Endothelial cell of umbilical vein (primary cell): ENCODE data around the gene SATB1. TPM values are rescaled to one million over a fixed set of nuclear protein-coding genes. Genes with fewer than 3 reads are reported as not detected.

Source experiments
- BruUV-seq: library from RNA; stranded (reverse); fragments of 400-500 nt; replicated peaks from 2 replicates; lab custom pipeline; 2021; lab: Mats Ljungman, UMichigan
- CTCF ChIA-PET: fragments of 300-600, 350-600 bp; sonication (Branson Sonifier 250); formaldehyde crosslinking; loops from one replicate; lab custom pipeline; 2021; ENCODE audit warnings: antibody characterized with exemption, inconsistent platforms; lab: Charles Lee
- POLR2A ChIA-PET: fragments of 300-600, 350-600 bp; sonication (Branson Sonifier 250); formaldehyde crosslinking; loops from one replicate; lab custom pipeline; 2021; ENCODE audit warnings: antibody characterized with exemption, inconsistent platforms; lab: Charles Lee
- DNase-seq: peaks from one replicate; pipeline ENCODE4 v3.0.0-alpha.2; 2011; ENCODE audit warnings: low read depth, low spot score
- FAIRE-seq: peaks from 2 replicates; lab custom pipeline; 2011; peaks lifted over from hg19 to GRCh38; lab: Jason Lieb, UNC
- H2AFZ ChIP-seq: 2 replicates; pipeline ENCODE4 v1.6.0; 2012; ENCODE audit warnings: low read depth, low read length, control low read depth, inconsistent platforms
- H3K27ac ChIP-seq: 2 replicates; pipeline ENCODE4 v1.5.1; 2011; ENCODE audit warnings: low read depth, mild to moderate bottlenecking, control low read depth, low read length, moderate library complexity; ENCODE audit not compliant: insufficient read depth
- H3K27me3 ChIP-seq, 2 experiments: 2 replicates each; pipeline versions ENCODE4 v1.6.0 to v1.6.1; 2011; ENCODE audit warnings: low read length in 2 of 2, mixed read lengths in 1 of 2; ENCODE audit not compliant: control insufficient read depth in 2 of 2, insufficient read depth in 2 of 2
- H3K36me3 ChIP-seq, 2 experiments: 2 replicates in 1 of 2; 3 replicates in 1 of 2; pipeline ENCODE4 v1.5.1; 2011; ENCODE audit warnings: low read length in 2 of 2, mild to moderate bottlenecking in 1 of 2, moderate library complexity in 1 of 2; ENCODE audit not compliant: control insufficient read depth in 2 of 2, insufficient read depth in 2 of 2; ENCODE audit errors: extremely low read depth in 1 of 2
- H3K4me1 ChIP-seq: 3 replicates; pipeline ENCODE4 v1.5.1; 2011; ENCODE audit warnings: mild to moderate bottlenecking, low read length; ENCODE audit not compliant: control insufficient read depth, insufficient read depth; ENCODE audit errors: extremely low read depth
- H3K4me2 ChIP-seq: 2 replicates; pipeline ENCODE4 v1.6.1; 2011; ENCODE audit warnings: low read length, control low read depth, mixed read lengths; ENCODE audit not compliant: insufficient read depth
- H3K4me3 ChIP-seq, 3 experiments: fragments of 200-600 bp in 1 of 3; sonication (generic), shearing (Covaris generic) in 1 of 3; replicated peaks in 1 of 3; 2 replicates each; pipeline ENCODE4 v1.5.1; 2011 to 2016; ENCODE audit warnings: control low read depth in 3 of 3, low read length in 3 of 3, mild to moderate bottlenecking in 2 of 3, inconsistent platforms in 1 of 3, low read depth in 1 of 3, moderate library complexity in 1 of 3; ENCODE audit not compliant: insufficient read depth in 1 of 3
- H3K79me2 ChIP-seq: 2 replicates; pipeline ENCODE4 v1.6.0; 2012; ENCODE audit warnings: low read length, inconsistent platforms; ENCODE audit not compliant: control insufficient read depth, insufficient read depth
- H3K9ac ChIP-seq: replicated peaks from 2 replicates; pipeline ENCODE3; 2011; ENCODE audit warnings: low read length, control low read depth; ENCODE audit not compliant: insufficient read depth; ENCODE audit errors: extremely low read depth
- H3K9me1 ChIP-seq: replicated peaks from 3 replicates; pipeline ENCODE4 v1.6.0; 2011; ENCODE audit warnings: mild to moderate bottlenecking, low read length; ENCODE audit not compliant: control insufficient read depth, insufficient read depth; ENCODE audit errors: extremely low read depth
- H3K9me3 ChIP-seq: replicated peaks from 2 replicates; pipeline ENCODE4 v1.5.1; 2012; ENCODE audit warnings: low read length, inconsistent platforms; ENCODE audit not compliant: control insufficient read depth, insufficient read depth
- H4K20me1 ChIP-seq: replicated peaks from 2 replicates; pipeline ENCODE3; 2011; ENCODE audit warnings: mild to moderate bottlenecking, low read length; ENCODE audit not compliant: control insufficient read depth, insufficient read depth; ENCODE audit errors: extremely low read depth
- CTCF ChIP-seq, 2 donors: IDR thresholded peaks; 1 replicate in 1 of 2; 2 replicates in 1 of 2; pipeline ENCODE4 v1.5.1; 2011; ENCODE audit warnings: low read length in 2 of 2, mild to moderate bottlenecking in 2 of 2, moderate library complexity in 2 of 2, control low read depth in 1 of 2, inconsistent platforms in 1 of 2, low read depth in 1 of 2; ENCODE audit not compliant: insufficient read depth in 1 of 2; ENCODE audit errors: extremely low read depth in 1 of 2
- EZH2 ChIP-seq: IDR thresholded peaks from 2 replicates; pipeline ENCODE4 v1.6.1; 2012; ENCODE audit warnings: borderline replicate concordance, low read depth, mild to moderate bottlenecking, moderate library complexity, low read length, inconsistent platforms; ENCODE audit not compliant: severe bottlenecking
- FOS ChIP-seq: IDR thresholded peaks from 2 replicates; pipeline ENCODE4 v1.6.1; 2011; ENCODE audit warnings: mild to moderate bottlenecking, low read length, moderate library complexity, borderline replicate concordance; ENCODE audit not compliant: insufficient read depth
- GATA2 ChIP-seq: IDR thresholded peaks from 2 replicates; pipeline ENCODE4 v1.7.0; 2011; ENCODE audit warnings: low read depth, mild to moderate bottlenecking, moderate library complexity, mixed read lengths, low read length; ENCODE audit not compliant: insufficient read length, insufficient read depth
- MAX ChIP-seq: IDR thresholded peaks from 2 replicates; pipeline ENCODE4 v1.6.1; 2011; ENCODE audit not compliant: insufficient read depth, insufficient read length
- MYC ChIP-seq: IDR thresholded peaks from one replicate; pipeline ENCODE4 v1.6.1; 2011; ENCODE audit warnings: mild to moderate bottlenecking, low read depth, low read length
- POLR2AphosphoS5 ChIP-seq: IDR thresholded peaks from 2 replicates; pipeline ENCODE4 v1.6.1; 2012; ENCODE audit warnings: low read depth, mild to moderate bottlenecking, control low read depth, low read length, moderate library complexity; ENCODE audit not compliant: insufficient read depth
- dilution Hi-C: fragments of 300-500 bp; cut with MboI; formaldehyde crosslinking; loops from one replicate; pipeline ENCODE4 v1.15.0; 2019; ENCODE audit warnings: low sequenced_read_pairs; ENCODE audit not compliant: extremely low pct_ligation_motif_present
- intact Hi-C: fragments of 100-400 bp; cut with micrococcal nuclease; formaldehyde crosslinking; loops from one replicate; pipeline ENCODE4 v1.10.0; 2022
- polyA plus RNA-seq, 4 experiments: library from polyadenylated mRNA; depleted of rRNA in 3 of 4; stranded (reverse) in 3 of 4; unstranded in 1 of 4; fragments of >200 nt; gene quantifications; 2 replicates each; pipeline versions ENCODE4 v1.2.1 to v1.2.3, GENCODE V29; 2011 to 2012; ENCODE audit warnings: missing spikeins in 1 of 4
- total RNA-seq: library from RNA; stranded (reverse); gene quantifications from 2 replicates; pipeline ENCODE4 v1.2.3, GENCODE V29; 2021

Gene SATB1
- total and polyA plus RNA-seq, 2 donors (not counting 3 experiments of a cell fraction or from before 2014, with no cell fraction given) = 3.9 to 6.2 TPM

- Histone ChIP-seq H3K79me2 (no peaks in the 10 kb centered on the region), H2AFZ (no peak overlapping the region), H3K4me3 (no peak overlapping the region), H3K9me1 (no peaks in the 10 kb centered on the region), H3K27me3 (peaks cover 8 to 36% of the 10 kb centered on the region in 2 experiments), H4K20me1 (no peaks in the 10 kb centered on the region), H3K4me2 (no peak overlapping the region), H3K36me3 (no peaks in the 10 kb centered on the region), H3K27ac (no peak overlapping the region), H3K9ac (no peak overlapping the region), H3K9me3 (no peaks in the 10 kb centered on the region), H3K4me1 (peaks cover 4% of the 10 kb centered on the region)
- intact Hi-C loops = no loop called here
- FAIRE-seq (no peak), DNase-seq (no peak)
- TF ChIP-seq CTCF (IDR thresholded peaks at IDR 0.05; ENCODE audit: extremely low read depth in 1 of 2, insufficient read depth in 1 of 2, low read depth in 1 of 2, low read length in 2 of 2) (no peak), MAX (no peak)
- no TSS peak for BruUV-seq
- POLR2A ChIA-PET = no interaction called here
- CTCF ChIA-PET = interaction anchor here (2.3 to 3.2 kb wide), 2 partner anchors 13 to 15 kb away, joined by 8 to 11 read pairs; no protein-coding TSS in a partner anchor
- dilution Hi-C loops = no loop called here
These were observed 4.0 kb upstream of the SATB1 start for GRCh38 chr3:18428991-18429745.

GRCh38 chr3:18428036-18428435 lies 2.9 kb upstream of the SATB1 start:
- Histone ChIP-seq H4K20me1 (no peaks in the 10 kb centered on the region), H3K4me3 (no peak overlapping the region), H3K4me1 (peaks cover 8% of the 10 kb centered on the region), H3K27me3 (peaks cover 8 to 36% of the 10 kb centered on the region in 2 experiments), H3K27ac (no peak overlapping the region), H2AFZ (no peak overlapping the region), H3K9me1 (no peaks in the 10 kb centered on the region), H3K79me2 (no peaks in the 10 kb centered on the region), H3K9me3 (no peaks in the 10 kb centered on the region), H3K36me3 (no peaks in the 10 kb centered on the region), H3K9ac (no peak overlapping the region), H3K4me2 (no peak overlapping the region)
- POLR2A ChIA-PET = no interaction called here
- TF ChIP-seq MAX (no peak), MYC (no peak), GATA2 (no peak), EZH2 (no peak), FOS (no peak), POLR2AphosphoS5 (no peak), CTCF (IDR thresholded peaks at IDR 0.05; ENCODE audit: extremely low read depth in 1 of 2, insufficient read depth in 1 of 2, low read depth in 1 of 2, low read length in 2 of 2) (no peak)
- DNase-seq = no peak
- dilution Hi-C loops = no loop called here
- BruUV-seq = no TSS peak
- intact Hi-C loops = no loop called here
- FAIRE-seq = no peak
- CTCF ChIA-PET = no interaction called here
